OCI-LY1 (cell line): ENCODE measurements around the gene SUSD1.

ENCODE experiments used
- CTCF ChIP-seq: fragments of 200-600 bp; sonication (generic), shearing (Covaris generic); IDR thresholded peaks from 2 replicates; pipeline ENCODE4 v1.5.1; 2017; ENCODE audit warnings: mild to moderate bottlenecking, antibody characterized with exemption, low read length, moderate library complexity, mixed read lengths
- EZH2 ChIP-seq: fragments of 200-600 bp; sonication (generic), shearing (Covaris generic); IDR thresholded peaks from 2 replicates; pipeline ENCODE4 v1.8.0; 2017; ENCODE audit warnings: borderline replicate concordance, mixed run types, mild to moderate bottlenecking, antibody characterized with exemption, low read length, moderate library complexity, mixed read lengths

GRCh38 chr9:112007575-112008240 is 167.4 kb downstream of the SUSD1 start:
- TF ChIP-seq CTCF (no peak), EZH2 (no peak)
